Umbilical cord (tissue), 2 donors: ENCODE measurements around the gene IQGAP1. TPM values are rescaled to one million over a fixed set of nuclear protein-coding genes. Genes with fewer than 3 reads are reported as not detected.
"Not testable (repeated sequence)": the region's sequence is repeated elsewhere in the genome, so short reads cannot be mapped to it uniquely, and the experiment has no call there.

Source experiments
- DNase-seq: peaks from one replicate; pipeline ENCODE4 v3.0.0-alpha.2; 2015; ENCODE audit warnings: low spot score
- total RNA-seq: library from RNA; depleted of rRNA; stranded (reverse); fragments of >200 nt; gene quantifications from one replicate; pipeline ENCODE4 v1.2.3, GENCODE V29; 2014; ENCODE audit warnings: low replicate concordance; ENCODE audit not compliant: insufficient read depth

IQGAP1 gene
- total RNA-seq, 1 donor from 2014 or later: 247 TPM

- no peak for DNase-seq
These were observed 93.0 kb downstream of the IQGAP1 start for GRCh38 chr15:90481023-90481422.

- peak; percentile 69 for DNase-seq
These were observed 94.3 kb downstream of the IQGAP1 start for GRCh38 chr15:90482124-90483011.

GRCh38 chr15:90483012-90483307 is 94.9 kb downstream of the IQGAP1 start:
- DNase-seq: no peak

- DNase-seq: no peak
These were observed 95.6 kb downstream of the IQGAP1 start for GRCh38 chr15:90483637-90484036.

- no peak for DNase-seq
These were observed 99.1 kb downstream of the IQGAP1 start for GRCh38 chr15:90487186-90487585.

- DNase-seq: no peak
These were observed 101.5 kb downstream of the IQGAP1 start for GRCh38 chr15:90489514-90489913.

- DNase-seq: no peak
These were observed 101.9 kb downstream of the IQGAP1 start for GRCh38 chr15:90489944-90490343.

GRCh38 chr15:90493647-90494046 is 105.6 kb downstream of the IQGAP1 start:
- no peak for DNase-seq

- DNase-seq: no peak
These were observed 107.0 kb downstream of the IQGAP1 start for GRCh38 chr15:90495067-90495466.

GRCh38 chr15:90496791-90497190 is 108.7 kb downstream of the IQGAP1 start:
- DNase-seq: no peak

GRCh38 chr15:90497376-90497775 is 109.3 kb downstream of the IQGAP1 start:
- no peak for DNase-seq

GRCh38 chr15:90497912-90498311 is 109.9 kb downstream of the IQGAP1 start:
- no peak for DNase-seq

GRCh38 chr15:90500171-90500570 is 112.1 kb downstream of the IQGAP1 start:
- no peak for DNase-seq

- DNase-seq: no peak
These were observed 113.9 kb downstream of the IQGAP1 start for GRCh38 chr15:90501898-90502297.

GRCh38 chr15:90510781-90511180 is 122.7 kb downstream of the IQGAP1 start:
- not testable (repeated sequence) for DNase-seq

GRCh38 chr15:90511211-90511618 is 123.2 kb downstream of the IQGAP1 start:
- DNase-seq: not testable (repeated sequence)

GRCh38 chr15:90512276-90512675 is 124.2 kb downstream of the IQGAP1 start:
- DNase-seq: no peak

- DNase-seq: no peak
These were observed 124.9 kb downstream of the IQGAP1 start for GRCh38 chr15:90512981-90513380.

- no peak for DNase-seq
These were observed 125.4 kb downstream of the IQGAP1 start for GRCh38 chr15:90513448-90513847.

- not testable (repeated sequence) for DNase-seq
These were observed 125.9 kb downstream of the IQGAP1 start for GRCh38 chr15:90513893-90514292.

GRCh38 chr15:90519688-90520087 is 131.6 kb downstream of the IQGAP1 start:
- no peak for DNase-seq

GRCh38 chr15:90520365-90520764 is 132.3 kb downstream of the IQGAP1 start:
- no peak for DNase-seq

- DNase-seq: no peak
These were observed 135.3 kb downstream of the IQGAP1 start for GRCh38 chr15:90523373-90523772.
